ENCODE results near the gene PIGT.

DNA sequence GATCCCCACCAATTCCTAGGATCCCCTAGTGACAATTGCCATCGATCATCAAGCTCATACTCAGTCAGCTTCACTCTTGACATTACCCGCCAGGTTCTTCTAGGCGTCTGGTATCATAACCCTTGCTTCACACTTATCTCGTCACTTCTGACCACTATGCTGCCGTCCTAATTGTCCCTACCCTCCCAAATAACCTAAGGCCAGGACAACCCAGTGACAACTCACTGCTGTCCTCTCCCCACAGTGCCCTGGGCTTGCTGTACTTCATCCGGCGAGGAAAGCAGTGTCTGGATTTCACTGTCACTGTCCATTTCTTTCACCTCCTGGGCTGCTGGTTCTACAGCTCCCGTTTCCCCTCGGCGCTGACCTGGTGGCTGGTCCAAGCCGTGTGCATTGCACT is 49.3 kb upstream of the PIGT start:
- TF ChIP-seq, protein P1, sequence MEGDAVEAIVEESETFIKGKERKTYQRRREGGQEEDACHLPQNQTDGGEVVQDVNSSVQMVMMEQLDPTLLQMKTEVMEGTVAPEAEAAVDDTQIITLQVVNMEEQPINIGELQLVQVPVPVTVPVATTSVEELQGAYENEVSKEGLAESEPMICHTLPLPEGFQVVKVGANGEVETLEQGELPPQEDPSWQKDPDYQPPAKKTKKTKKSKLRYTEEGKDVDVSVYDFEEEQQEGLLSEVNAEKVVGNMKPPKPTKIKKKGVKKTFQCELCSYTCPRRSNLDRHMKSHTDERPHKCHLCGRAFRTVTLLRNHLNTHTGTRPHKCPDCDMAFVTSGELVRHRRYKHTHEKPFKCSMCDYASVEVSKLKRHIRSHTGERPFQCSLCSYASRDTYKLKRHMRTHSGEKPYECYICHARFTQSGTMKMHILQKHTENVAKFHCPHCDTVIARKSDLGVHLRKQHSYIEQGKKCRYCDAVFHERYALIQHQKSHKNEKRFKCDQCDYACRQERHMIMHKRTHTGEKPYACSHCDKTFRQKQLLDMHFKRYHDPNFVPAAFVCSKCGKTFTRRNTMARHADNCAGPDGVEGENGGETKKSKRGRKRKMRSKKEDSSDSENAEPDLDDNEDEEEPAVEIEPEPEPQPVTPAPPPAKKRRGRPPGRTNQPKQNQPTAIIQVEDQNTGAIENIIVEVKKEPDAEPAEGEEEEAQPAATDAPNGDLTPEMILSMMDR (IDR thresholded peaks at IDR 0.05 in 8 of 11, conservative IDR thresholded peaks at IDR 0.05 in 3 of 11): no peak
- no peak for TF ChIP-seq POLR2AphosphoS5 (IDR thresholded peaks at IDR 0.05)

Data from spleen (tissue), 7 donors.